ENCODE data around the gene CTXN2.

DNA sequence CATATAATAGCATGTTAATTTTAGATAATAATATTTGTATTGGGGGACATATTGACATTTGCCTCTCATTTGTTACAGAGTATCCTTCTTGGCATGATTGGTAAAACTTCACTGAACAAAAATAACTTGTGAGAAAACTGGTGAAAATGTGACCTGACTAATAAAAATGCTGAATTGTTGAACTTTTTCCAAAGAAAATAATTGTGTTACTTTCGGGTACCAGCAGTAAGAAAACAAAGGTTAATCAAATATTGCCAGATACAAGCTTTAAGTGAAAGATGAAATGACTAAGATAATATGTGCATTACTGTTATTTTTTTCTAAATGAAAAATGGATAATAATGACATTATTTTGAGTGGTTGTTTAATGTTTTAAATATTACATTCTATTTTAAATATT lies 29.8 kb downstream of the CTXN2 start:
- TF ChIP-seq, protein P1, sequence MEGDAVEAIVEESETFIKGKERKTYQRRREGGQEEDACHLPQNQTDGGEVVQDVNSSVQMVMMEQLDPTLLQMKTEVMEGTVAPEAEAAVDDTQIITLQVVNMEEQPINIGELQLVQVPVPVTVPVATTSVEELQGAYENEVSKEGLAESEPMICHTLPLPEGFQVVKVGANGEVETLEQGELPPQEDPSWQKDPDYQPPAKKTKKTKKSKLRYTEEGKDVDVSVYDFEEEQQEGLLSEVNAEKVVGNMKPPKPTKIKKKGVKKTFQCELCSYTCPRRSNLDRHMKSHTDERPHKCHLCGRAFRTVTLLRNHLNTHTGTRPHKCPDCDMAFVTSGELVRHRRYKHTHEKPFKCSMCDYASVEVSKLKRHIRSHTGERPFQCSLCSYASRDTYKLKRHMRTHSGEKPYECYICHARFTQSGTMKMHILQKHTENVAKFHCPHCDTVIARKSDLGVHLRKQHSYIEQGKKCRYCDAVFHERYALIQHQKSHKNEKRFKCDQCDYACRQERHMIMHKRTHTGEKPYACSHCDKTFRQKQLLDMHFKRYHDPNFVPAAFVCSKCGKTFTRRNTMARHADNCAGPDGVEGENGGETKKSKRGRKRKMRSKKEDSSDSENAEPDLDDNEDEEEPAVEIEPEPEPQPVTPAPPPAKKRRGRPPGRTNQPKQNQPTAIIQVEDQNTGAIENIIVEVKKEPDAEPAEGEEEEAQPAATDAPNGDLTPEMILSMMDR (IDR thresholded peaks at IDR 0.05), result no peak
- no peak for TF ChIP-seq POLR2A (IDR thresholded peaks at IDR 0.05)
